HepG2 (cell line): ENCODE measurements around the gene PAPPA2. TPM values are rescaled to one million over a fixed set of nuclear protein-coding genes. Genes with fewer than 3 reads are reported as not detected.

Experiments
- ATAC-seq: fragments of 200-7000 bp; cut with Tn5 transposase; 3 replicates; pipeline ENCODE4 v1.9.1; 2020; ENCODE audit warnings: mild to moderate bottlenecking, moderate library complexity
- BruUV-seq: library from RNA; stranded (reverse); fragments of 400-500 nt; replicated peaks from 2 replicates; lab custom pipeline; 2021; lab: Mats Ljungman, UMichigan
- CTCF ChIA-PET: fragments of 300-600 bp; formaldehyde crosslinking; extraction: SDS; loops from one replicate; lab custom pipeline; 2021; ENCODE audit warnings: low total read pairs, inconsistent platforms, low intra/inter-chr PET ratio; lab: Yijun Ruan, JAX
- POLR2A ChIA-PET: fragments of 350-600 bp; sonication (Branson Sonifier 250); formaldehyde crosslinking; loops from one replicate; lab custom pipeline; 2020; ENCODE audit warnings: antibody characterized with exemption, inconsistent platforms; lab: Yijun Ruan, JAX
- DNase-seq: peaks from one replicate; pipeline ENCODE4 v3.0.0-alpha.2; 2015; ENCODE audit warnings: low spot score
- FAIRE-seq: peaks from 3 replicates; lab custom pipeline; 2011; peaks lifted over from hg19 to GRCh38; lab: Jason Lieb, UNC
- H2AFZ ChIP-seq: one replicate; pipeline ENCODE4 v1.6.1; 2011; ENCODE audit warnings: low read length, inconsistent platforms
- H3K27ac ChIP-seq: fragments of 300-600 bp; 3 replicates; pipeline ENCODE4 v1.8.0; 2011; ENCODE audit warnings: mixed run types, mild to moderate bottlenecking, mixed read lengths, low read length, inconsistent platforms; ENCODE audit not compliant: insufficient read depth; ENCODE audit errors: extremely low read length
- H3K27me3 ChIP-seq, 2 experiments: fragments of 200-600 bp in 1 of 2; 2 replicates in 1 of 2; 3 replicates in 1 of 2; pipeline versions ENCODE4 v1.6.0 to v1.8.0; 2011; ENCODE audit warnings: low read length in 2 of 2, mild to moderate bottlenecking in 2 of 2, moderate library complexity in 2 of 2, inconsistent platforms in 1 of 2; ENCODE audit not compliant: insufficient read depth in 2 of 2, control insufficient read depth in 1 of 2
- H3K36me3 ChIP-seq, 2 experiments: fragments of 200-600 bp in 1 of 2; replicated peaks in 1 of 2; 2 replicates in 1 of 2; 3 replicates in 1 of 2; pipeline versions ENCODE4 v1.5.1 to v1.8.0; 2011; ENCODE audit warnings: low read length in 2 of 2, inconsistent platforms in 1 of 2; ENCODE audit not compliant: insufficient read depth in 2 of 2, control insufficient read depth in 1 of 2
- H3K4me1 ChIP-seq: 2 replicates; pipeline ENCODE4 v1.5.1; 2012; ENCODE audit warnings: low read length, inconsistent platforms; ENCODE audit not compliant: insufficient read depth
- H3K4me2 ChIP-seq: 2 replicates; pipeline ENCODE4 v1.6.0; 2011; ENCODE audit warnings: low read depth, low read length, inconsistent platforms
- H3K4me3 ChIP-seq, 3 experiments: fragments of 200-600 bp in 1 of 3; sonication (generic), shearing (Covaris generic) in 1 of 3; replicated peaks in 1 of 3; 2 replicates each; pipeline ENCODE4 v1.5.1; 2011 to 2016; ENCODE audit warnings: low read length in 3 of 3, inconsistent platforms in 2 of 3, low read depth in 2 of 3, mild to moderate bottlenecking in 2 of 3, control low read depth in 1 of 3, mixed read lengths in 1 of 3; ENCODE audit not compliant: insufficient read depth in 1 of 3
- H3K79me2 ChIP-seq: one replicate; pipeline ENCODE4 v1.6.1; 2011; ENCODE audit warnings: low read length, inconsistent platforms; ENCODE audit not compliant: insufficient read depth
- H3K9ac ChIP-seq: 2 replicates; pipeline ENCODE4 v1.6.0; 2011; ENCODE audit warnings: mild to moderate bottlenecking, low read depth, low read length, inconsistent platforms; ENCODE audit not compliant: insufficient read depth
- H3K9me3 ChIP-seq: 2 replicates; pipeline ENCODE4 v1.5.1; 2012; ENCODE audit warnings: mild to moderate bottlenecking, low read length
- H4K20me1 ChIP-seq: 2 replicates; pipeline ENCODE4 v1.6.0; 2011; ENCODE audit warnings: inconsistent platforms, mild to moderate bottlenecking, low read length, moderate library complexity; ENCODE audit not compliant: insufficient read depth
- BHLHE40 ChIP-seq: IDR thresholded peaks from 2 replicates; pipeline ENCODE4 v1.6.1; 2011; ENCODE audit warnings: low read length, improper control_type of control experiment
- GABPA ChIP-seq, 2 experiments: IDR thresholded peaks; 2 replicates each; pipeline ENCODE4 v1.6.1; 2011 to 2016; ENCODE audit warnings: low read depth in 2 of 2, low read length in 1 of 2, missing biosample characterization in 1 of 2, missing genetic modification characterization in 1 of 2
- HOXA7 ChIP-seq: sonication (generic); formaldehyde crosslinking; IDR thresholded peaks from 2 replicates; pipeline ENCODE4 v1.8.1; 2022; ENCODE audit warnings: mild to moderate bottlenecking, missing genetic modification reagents, moderate library complexity
- ISL2 ChIP-seq: sonication (generic); formaldehyde crosslinking; IDR thresholded peaks from 2 replicates; pipeline ENCODE4 v1.5.0; 2020; ENCODE audit warnings: missing genetic modification reagents
- KDM4B ChIP-seq: sonication (generic); formaldehyde crosslinking; IDR thresholded peaks from 2 replicates; pipeline ENCODE4 v1.4.0; 2020; ENCODE audit warnings: missing genetic modification reagents
- MAFK ChIP-seq, 2 experiments: IDR thresholded peaks in 1 of 2; conservative IDR thresholded peaks in 1 of 2; 2 replicates each; pipeline ENCODE4 v1.6.1; 2011; ENCODE audit warnings: improper control_type of control experiment in 2 of 2, low read length in 2 of 2
- MED13 ChIP-seq: sonication (generic); formaldehyde crosslinking; IDR thresholded peaks from 2 replicates; pipeline ENCODE4 v1.5.0; 2020; ENCODE audit warnings: missing genetic modification reagents
- NR2F6 ChIP-seq, 2 experiments: IDR thresholded peaks; 2 replicates each; pipeline ENCODE4 v1.6.1; 2016; ENCODE audit warnings: antibody characterized with exemption in 1 of 2, mild to moderate bottlenecking in 1 of 2
- PPARG ChIP-seq: conservative IDR thresholded peaks from 2 replicates; pipeline ENCODE4 v1.6.1; 2016; ENCODE audit warnings: missing biosample characterization, missing genetic modification reagents
- SOX5 ChIP-seq: IDR thresholded peaks from 2 replicates; pipeline ENCODE4 v1.6.1; 2016; ENCODE audit warnings: borderline replicate concordance
- TP53 ChIP-seq: sonication (generic); formaldehyde crosslinking; conservative IDR thresholded peaks from 2 replicates; pipeline ENCODE4 v1.4.0; 2020; ENCODE audit warnings: missing genetic modification reagents
- ZBTB3 ChIP-seq: sonication (generic); formaldehyde crosslinking; IDR thresholded peaks from 2 replicates; pipeline ENCODE4 v1.4.0; 2020; ENCODE audit warnings: low read depth, mild to moderate bottlenecking, moderate library complexity, missing genetic modification reagents, borderline replicate concordance
- ZNF468 ChIP-seq: sonication (generic); formaldehyde crosslinking; IDR thresholded peaks from 2 replicates; pipeline ENCODE4 v1.8.0; 2022; ENCODE audit warnings: mild to moderate bottlenecking, moderate library complexity, missing genetic modification reagents
- ZNF577 ChIP-seq: sonication (generic); formaldehyde crosslinking; IDR thresholded peaks from 2 replicates; pipeline ENCODE4 v1.4.0; 2020; ENCODE audit warnings: mild to moderate bottlenecking, low read depth, missing genetic modification reagents, borderline replicate concordance
- ZNF652 ChIP-seq: IDR thresholded peaks from 2 replicates; pipeline ENCODE4 v1.6.1; 2016; ENCODE audit warnings: low read depth, borderline replicate concordance
- ZNF7 ChIP-seq: IDR thresholded peaks from 2 replicates; pipeline ENCODE4 v1.6.1; 2016; ENCODE audit warnings: missing biosample characterization, missing genetic modification reagents
- ZNF784 ChIP-seq: sonication (generic); formaldehyde crosslinking; IDR thresholded peaks from 2 replicates; pipeline ENCODE4 v1.5.1; 2020; ENCODE audit warnings: missing genetic modification reagents, mild to moderate bottlenecking, borderline replicate concordance
- WGBS: methylation state at CpG from one replicate; pipeline ENCODE4 v1.1.6; 2017; ENCODE audit warnings: low lambda C conversion rate; 5-methylcytosine and 5-hydroxymethylcytosine counted together
- in situ Hi-C: cut with HindIII; loops from 2 replicates; pipeline ENCODE4 v1.10.0; 2017; ENCODE audit warnings: low pct_unique_long_range_greater_than_20kb; ENCODE audit not compliant: extremely low pct_ligation_motif_present
- intact Hi-C: fragments of 100-400 bp; cut with micrococcal nuclease; formaldehyde crosslinking; loops from one replicate; pipeline ENCODE4 v1.10.0; 2022; ENCODE audit not compliant: unreplicated experiment
- polyA plus RNA-seq, 8 experiments: library from polyadenylated mRNA; depleted of rRNA in 3 of 8; stranded (reverse) in 7 of 8; unstranded in 1 of 8; fragments of >200 nt; fragmentation: Illumina TruSeq in 4 of 8; extraction: Trizol in 4 of 8; gene quantifications; 2 replicates each; pipeline versions ENCODE4 v1.2.1 to v1.2.3, GENCODE V29; 2011 to 2016; ENCODE audit warnings: low read depth in 4 of 8, missing spikeins in 1 of 8, mixed read lengths in 1 of 8; ENCODE audit not compliant: insufficient read depth in 1 of 8
- total RNA-seq, 5 experiments: library from RNA; depleted of rRNA; stranded (reverse); fragments of >200 nt; fragmentation: Illumina TruSeq; extraction: Trizol; gene quantifications; 2 replicates each; pipeline ENCODE4 v1.2.3, GENCODE V29; 2016; ENCODE audit warnings: low read depth in 1 of 5
- TF ChIP-seq, protein P1 (sequence below): sonication (generic); formaldehyde crosslinking; IDR thresholded peaks from 2 replicates; pipeline ENCODE4 v1.8.0; 2022; ENCODE audit warnings: missing genetic modification reagents, mild to moderate bottlenecking, borderline replicate concordance
- TF ChIP-seq, protein P2 (sequence below): IDR thresholded peaks from 2 replicates; pipeline ENCODE4 v1.6.1; 2016; ENCODE audit warnings: missing compliant biosample characterization, missing genetic modification reagents, borderline replicate concordance

PAPPA2 gene
- total and polyA plus RNA-seq, 2 of the 13 experiments (the other 11 are each of a cell fraction or from before 2014, with no cell fraction given), result 0.01 TPM; not detected in 1

- in situ Hi-C loops (no loop called here), intact Hi-C loops (no loop called here)
- FAIRE-seq, result no peak
- no TSS peak for BruUV-seq
- 2% methylated on average over 3 of the region's 3 CpGs for WGBS
- Histone ChIP-seq H3K79me2 (no peaks in the 10 kb centered on the region), H3K27me3 (no peaks in the 10 kb centered on the region), H3K36me3 (no peaks in the 10 kb centered on the region), H2AFZ (no peak overlapping the region), H3K9me3 (no peaks in the 10 kb centered on the region), H3K4me1 (no peaks in the 10 kb centered on the region), H3K4me3 (no peak overlapping the region), H4K20me1 (no peaks in the 10 kb centered on the region)
- ATAC-seq, result no peak
- CTCF ChIA-PET, result no interaction called here
- TF ChIP-seq BHLHE40, result no peak
- no peak for TF ChIP-seq ZNF577 (CRISPR knock-in tag)
- TF ChIP-seq MAFK (conservative IDR thresholded peaks at IDR 0.05 in 1 of 2, IDR thresholded peaks at IDR 0.05 in 1 of 2; ENCODE audit: low read length in 2 of 2), result no peak
- no peak for TF ChIP-seq ZNF7 (CRISPR knock-in tag)
- no peak for TF ChIP-seq ZBTB3
- TF ChIP-seq PPARG, result no peak
- TF ChIP-seq, protein P1, sequence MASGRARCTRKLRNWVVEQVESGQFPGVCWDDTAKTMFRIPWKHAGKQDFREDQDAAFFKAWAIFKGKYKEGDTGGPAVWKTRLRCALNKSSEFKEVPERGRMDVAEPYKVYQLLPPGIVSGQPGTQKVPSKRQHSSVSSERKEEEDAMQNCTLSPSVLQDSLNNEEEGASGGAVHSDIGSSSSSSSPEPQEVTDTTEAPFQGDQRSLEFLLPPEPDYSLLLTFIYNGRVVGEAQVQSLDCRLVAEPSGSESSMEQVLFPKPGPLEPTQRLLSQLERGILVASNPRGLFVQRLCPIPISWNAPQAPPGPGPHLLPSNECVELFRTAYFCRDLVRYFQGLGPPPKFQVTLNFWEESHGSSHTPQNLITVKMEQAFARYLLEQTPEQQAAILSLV, result no peak
- no peak for TF ChIP-seq GABPA (IDR thresholded peaks at IDR 0.05; ENCODE audit: low read depth, low read length)
- TF ChIP-seq GABPA (CRISPR knock-in tag; IDR thresholded peaks at IDR 0.05; ENCODE audit: low read depth), result no peak
- TF ChIP-seq MED13 (CRISPR knock-in tag), result no peak
- no peak for TF ChIP-seq NR2F6 (IDR thresholded peaks at IDR 0.05)
- TF ChIP-seq NR2F6 (CRISPR knock-in tag; IDR thresholded peaks at IDR 0.05), result no peak
- no peak for TF ChIP-seq TP53
- no peak for TF ChIP-seq SOX5 (CRISPR knock-in tag)
- TF ChIP-seq ZNF652, result no peak
- no peak for TF ChIP-seq ZNF784
- TF ChIP-seq, protein P2, sequence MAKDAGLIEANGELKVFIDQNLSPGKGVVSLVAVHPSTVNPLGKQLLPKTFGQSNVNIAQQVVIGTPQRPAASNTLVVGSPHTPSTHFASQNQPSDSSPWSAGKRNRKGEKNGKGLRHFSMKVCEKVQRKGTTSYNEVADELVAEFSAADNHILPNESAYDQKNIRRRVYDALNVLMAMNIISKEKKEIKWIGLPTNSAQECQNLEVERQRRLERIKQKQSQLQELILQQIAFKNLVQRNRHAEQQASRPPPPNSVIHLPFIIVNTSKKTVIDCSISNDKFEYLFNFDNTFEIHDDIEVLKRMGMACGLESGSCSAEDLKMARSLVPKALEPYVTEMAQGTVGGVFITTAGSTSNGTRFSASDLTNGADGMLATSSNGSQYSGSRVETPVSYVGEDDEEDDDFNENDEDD (CRISPR knock-in tag), result no peak
- no peak for TF ChIP-seq ISL2 (CRISPR knock-in tag)
- TF ChIP-seq KDM4B (CRISPR knock-in tag), result no peak
- no peak for TF ChIP-seq HOXA7 (CRISPR knock-in tag)
- TF ChIP-seq ZNF468 (CRISPR knock-in tag), result no peak
- TF ChIP-seq, all 625 proteins: peak for 0
- Histone ChIP-seq H3K27ac (no peak overlapping the region), H3K4me2 (no peak overlapping the region), H3K9ac (no peak overlapping the region)
- POLR2A ChIA-PET, result no interaction called here
- no peak for DNase-seq
These were observed 353.3 kb downstream of the PAPPA2 start for GRCh38 chr1:176816232-176816631.
